ENCODE data around the gene INPP5E. TPM values are rescaled to one million over a fixed set of nuclear protein-coding genes. Genes with fewer than 3 reads are reported as not detected.

The INPP5E gene
- total RNA-seq, 1 experiment from 2014 or later = 10.7 TPM

DNA sequence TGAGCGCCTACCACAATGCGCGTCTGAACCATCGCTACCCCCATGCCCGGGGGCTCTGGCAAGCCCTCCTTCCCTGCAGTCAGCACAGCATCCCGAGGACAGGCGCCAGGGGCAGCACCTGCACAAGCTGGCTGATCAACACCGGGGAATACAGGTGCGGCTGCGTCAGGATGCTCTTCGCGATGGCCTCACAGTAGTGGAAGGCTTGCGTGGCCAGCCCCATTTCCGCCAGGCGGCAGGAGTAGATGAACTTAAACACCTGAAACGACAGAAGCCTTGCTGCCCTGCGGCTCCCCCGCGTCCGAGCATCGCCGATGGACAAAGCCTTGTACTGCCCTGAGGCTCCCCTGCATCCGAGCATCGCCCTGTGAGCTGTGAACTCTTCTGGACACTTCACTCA lies 17.7 kb upstream of the INPP5E start:
- Histone ChIP-seq H2AFZ (ENCODE audit: low read length) (no peak overlapping the region), H3K4me1 (ENCODE audit: insufficient read depth, low read length) (no peaks in the 10 kb centered on the region), H3K27me3 (ENCODE audit: low read length) (no peaks in the 10 kb centered on the region), H3K4me3 (ENCODE audit: low read length) (no peak overlapping the region), H3K36me3 (ENCODE audit: low read depth, low read length) (peaks cover 16% of the 10 kb centered on the region), H3F3A (ENCODE audit: low read length, unreplicated experiment) (no peaks in the 10 kb centered on the region), H3K9me3 (ENCODE audit: low read length) (no peaks in the 10 kb centered on the region), H3K79me2 (ENCODE audit: low read length) (no peaks in the 10 kb centered on the region), H3K4me2 (ENCODE audit: low read length) (no peak overlapping the region), H4K20me1 (ENCODE audit: low read length) (no peaks in the 10 kb centered on the region), H3K27ac (ENCODE audit: low read length) (no peak overlapping the region), H3K9me2 (replicated peaks; ENCODE audit: low read length) (no peaks in the 10 kb centered on the region), H3K9ac (ENCODE audit: low read length) (no peak overlapping the region)
- ATAC-seq = no peak
- BruUV-seq (replicated peaks) = no TSS peak
- DNase-seq = no peak
- intact Hi-C loops (cut with micrococcal nuclease) = no loop called here
- ChIA-PET CTCF (no interaction called here), POLR2A (ENCODE audit: unreplicated experiment) (no interaction called here)
- TF ChIP-seq EZH2 (IDR thresholded peaks at IDR 0.05; ENCODE audit: low read length, unreplicated experiment) = no peak
- TF ChIP-seq EZH2phosphoT487 (IDR thresholded peaks at IDR 0.05; ENCODE audit: borderline replicate concordance, low read length) = no peak
- TF ChIP-seq, protein P1, sequence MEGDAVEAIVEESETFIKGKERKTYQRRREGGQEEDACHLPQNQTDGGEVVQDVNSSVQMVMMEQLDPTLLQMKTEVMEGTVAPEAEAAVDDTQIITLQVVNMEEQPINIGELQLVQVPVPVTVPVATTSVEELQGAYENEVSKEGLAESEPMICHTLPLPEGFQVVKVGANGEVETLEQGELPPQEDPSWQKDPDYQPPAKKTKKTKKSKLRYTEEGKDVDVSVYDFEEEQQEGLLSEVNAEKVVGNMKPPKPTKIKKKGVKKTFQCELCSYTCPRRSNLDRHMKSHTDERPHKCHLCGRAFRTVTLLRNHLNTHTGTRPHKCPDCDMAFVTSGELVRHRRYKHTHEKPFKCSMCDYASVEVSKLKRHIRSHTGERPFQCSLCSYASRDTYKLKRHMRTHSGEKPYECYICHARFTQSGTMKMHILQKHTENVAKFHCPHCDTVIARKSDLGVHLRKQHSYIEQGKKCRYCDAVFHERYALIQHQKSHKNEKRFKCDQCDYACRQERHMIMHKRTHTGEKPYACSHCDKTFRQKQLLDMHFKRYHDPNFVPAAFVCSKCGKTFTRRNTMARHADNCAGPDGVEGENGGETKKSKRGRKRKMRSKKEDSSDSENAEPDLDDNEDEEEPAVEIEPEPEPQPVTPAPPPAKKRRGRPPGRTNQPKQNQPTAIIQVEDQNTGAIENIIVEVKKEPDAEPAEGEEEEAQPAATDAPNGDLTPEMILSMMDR (conservative IDR thresholded peaks at IDR 0.05; ENCODE audit: low read depth, low read length) = no peak

DNA sequence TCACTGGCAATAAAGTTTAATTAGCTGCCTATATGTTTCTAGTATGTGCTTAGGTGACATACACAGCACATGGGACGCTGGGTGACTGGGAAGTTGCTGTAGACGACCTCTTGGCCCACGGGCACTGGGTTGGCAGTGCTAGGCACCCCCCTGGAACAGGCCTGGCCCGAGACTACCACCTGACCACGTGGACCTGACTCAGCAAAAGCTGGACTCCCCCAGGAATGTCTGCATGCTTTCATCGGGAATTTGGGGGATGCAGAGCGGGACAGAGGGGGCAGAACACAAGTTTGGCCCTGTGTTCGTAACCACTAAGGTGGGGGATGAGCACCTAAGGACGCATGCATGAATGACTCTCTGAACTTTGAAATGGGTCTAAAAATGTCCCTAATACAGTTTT lies 16.6 kb upstream of the INPP5E start:
- Histone ChIP-seq H3F3A (ENCODE audit: low read length, unreplicated experiment) (no peaks in the 10 kb centered on the region), H3K27me3 (ENCODE audit: low read length) (no peaks in the 10 kb centered on the region), H2AFZ (ENCODE audit: low read length) (no peak overlapping the region), H3K4me3 (ENCODE audit: low read length) (no peak overlapping the region), H3K4me2 (ENCODE audit: low read length) (no peak overlapping the region), H3K27ac (ENCODE audit: low read length) (no peak overlapping the region), H3K9me2 (replicated peaks; ENCODE audit: low read length) (no peaks in the 10 kb centered on the region), H4K20me1 (ENCODE audit: low read length) (no peaks in the 10 kb centered on the region), H3K9me3 (ENCODE audit: low read length) (no peaks in the 10 kb centered on the region), H3K4me1 (ENCODE audit: insufficient read depth, low read length) (no peaks in the 10 kb centered on the region), H3K79me2 (ENCODE audit: low read length) (no peaks in the 10 kb centered on the region), H3K36me3 (ENCODE audit: low read depth, low read length) (peaks cover 16% of the 10 kb centered on the region), H3K9ac (ENCODE audit: low read length) (no peak overlapping the region)
- ATAC-seq (no peak), DNase-seq (no peak)
- ChIA-PET CTCF (no interaction called here), POLR2A (ENCODE audit: unreplicated experiment) (no interaction called here)
- intact Hi-C loops (cut with micrococcal nuclease) = no loop called here
- no TSS peak for BruUV-seq (replicated peaks)
- TF ChIP-seq EZH2phosphoT487 (IDR thresholded peaks at IDR 0.05; ENCODE audit: borderline replicate concordance, low read length) = no peak
- no peak for TF ChIP-seq EZH2 (IDR thresholded peaks at IDR 0.05; ENCODE audit: low read length, unreplicated experiment)
- TF ChIP-seq, protein P1 (conservative IDR thresholded peaks at IDR 0.05; ENCODE audit: low read depth, low read length) = no peak

DNA sequence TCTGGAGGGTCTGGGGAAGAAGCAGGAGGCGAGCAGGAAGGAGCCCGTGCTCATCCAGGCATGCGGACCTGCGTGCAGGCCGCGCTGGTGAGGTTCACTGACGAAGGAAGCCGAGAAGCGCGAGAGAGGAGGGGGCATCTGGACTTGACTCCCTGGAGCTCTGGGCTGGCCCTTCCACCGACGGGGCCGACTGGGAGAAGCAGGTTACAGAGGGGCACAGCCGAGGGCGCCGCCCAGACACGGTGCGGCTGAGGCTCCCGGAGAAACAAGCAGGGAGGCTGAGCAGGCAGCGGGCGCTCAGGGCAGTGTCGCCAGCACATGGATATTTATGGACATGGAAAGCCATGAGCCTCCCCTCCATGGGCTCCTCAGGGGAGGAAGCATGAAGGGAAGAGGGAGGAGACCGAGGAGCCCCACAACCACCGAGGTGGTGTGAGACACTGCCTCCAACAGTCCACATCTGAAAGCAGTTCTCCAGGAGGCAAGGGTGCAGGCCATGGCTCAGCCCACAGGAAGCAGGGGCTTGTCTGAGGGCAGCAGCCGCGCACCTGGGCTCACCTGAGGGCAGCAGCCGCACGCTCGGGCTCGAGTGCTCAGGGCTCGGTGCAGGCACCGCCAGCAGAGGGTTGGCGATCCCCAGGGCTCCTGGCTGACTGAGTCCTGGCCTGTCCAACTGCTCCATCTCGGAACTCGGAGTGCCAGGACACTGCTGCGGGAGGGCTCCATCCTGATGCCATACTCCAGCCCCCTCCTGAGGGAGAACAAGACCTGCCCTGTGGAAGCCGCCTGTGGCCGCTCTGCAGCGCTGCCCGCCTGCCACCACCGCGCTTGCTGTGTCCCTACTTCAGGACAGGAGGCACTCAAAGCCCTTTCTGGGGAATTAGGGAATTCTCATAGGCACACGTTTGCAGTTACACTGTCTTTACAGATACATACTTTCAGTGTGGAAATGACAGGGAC lies 15.7 kb upstream of the INPP5E start:
- intact Hi-C loops (cut with micrococcal nuclease) = no loop called here
- ATAC-seq (no peak), DNase-seq (no peak)
- no peak overlapping the region for H3K9ac ChIP-seq (ENCODE audit: low read length)
- peaks cover 20% of the 10 kb centered on the region for H3K36me3 ChIP-seq (ENCODE audit: low read depth, low read length)
- H3K27me3 ChIP-seq (ENCODE audit: low read length) = no peaks in the 10 kb centered on the region
- H3K4me2 ChIP-seq (ENCODE audit: low read length) = no peak overlapping the region
- H4K20me1 ChIP-seq (ENCODE audit: low read length) = no peaks in the 10 kb centered on the region
- ChIA-PET CTCF (no interaction called here), POLR2A (ENCODE audit: unreplicated experiment) (no interaction called here)
- no peaks in the 10 kb centered on the region for H3K79me2 ChIP-seq (ENCODE audit: low read length)
- TF ChIP-seq, protein P1 (conservative IDR thresholded peaks at IDR 0.05; ENCODE audit: low read depth, low read length) = no peak
- no TSS peak for BruUV-seq (replicated peaks)
- no peaks in the 10 kb centered on the region for H3K9me2 ChIP-seq (replicated peaks; ENCODE audit: low read length)
- H3F3A ChIP-seq (ENCODE audit: low read length, unreplicated experiment) = no peaks in the 10 kb centered on the region
- H3K9me3 ChIP-seq (ENCODE audit: low read length) = no peaks in the 10 kb centered on the region
- no peaks in the 10 kb centered on the region for H3K4me1 ChIP-seq (ENCODE audit: insufficient read depth, low read length)
- no peak overlapping the region for H3K4me3 ChIP-seq (ENCODE audit: low read length)
- H3K27ac ChIP-seq (ENCODE audit: low read length) = no peak overlapping the region
- no peak overlapping the region for H2AFZ ChIP-seq (ENCODE audit: low read length)

All from PC-3 (cell line).